Spinal cord (tissue), 10 donors: ENCODE measurements around the gene IYD. TPM values are rescaled to one million over a fixed set of nuclear protein-coding genes. Genes with fewer than 3 reads are reported as not detected.
A peak's percentile ranks its signal among the peaks of the same experiment; 100 is the strongest.

ENCODE experiments used
- DNase-seq, 6 donors: peaks; one replicate each; pipeline versions ENCODE4 v3.0.0 to v3.0.0-alpha.2; 2013 to 2015; ENCODE audit warnings: low spot score in 6 of 6, low read depth in 4 of 6
- H3K27ac ChIP-seq: one replicate; pipeline ENCODE4 v1.5.1; 2013; ENCODE audit warnings: low read depth, low read length, control low read depth
- H3K27me3 ChIP-seq: one replicate; pipeline ENCODE4 v1.6.1; 2013; ENCODE audit warnings: low read length; ENCODE audit not compliant: control insufficient read depth, insufficient read depth
- H3K36me3 ChIP-seq: one replicate; pipeline ENCODE4 v1.6.1; 2013; ENCODE audit warnings: low read length; ENCODE audit not compliant: control insufficient read depth, insufficient read depth
- H3K4me1 ChIP-seq: one replicate; pipeline ENCODE4 v1.6.1; 2013; ENCODE audit warnings: low read length; ENCODE audit not compliant: control insufficient read depth, insufficient read depth
- H3K4me3 ChIP-seq: one replicate; pipeline ENCODE4 v1.5.1; 2013; ENCODE audit warnings: low read depth, low read length, control low read depth
- H3K9me3 ChIP-seq: one replicate; pipeline ENCODE4 v1.6.1; 2013; ENCODE audit warnings: low read length; ENCODE audit not compliant: control insufficient read depth, insufficient read depth
- WGBS: methylation state at CpG from one replicate; pipeline ENCODE4 v1.1.5; 2013; ENCODE audit warnings: missing lambda C conversion rate; ENCODE audit not compliant: insufficient coverage; 5-methylcytosine and 5-hydroxymethylcytosine counted together
- polyA plus RNA-seq, 2 donors: library from polyadenylated mRNA; unstranded; fragments of 120-200 nt; gene quantifications; one replicate each; pipeline ENCODE4 v1.2.1, GENCODE V29; 2013; ENCODE audit not compliant: insufficient read length in 2 of 2
- total RNA-seq, 2 donors: library from RNA; depleted of rRNA in 1 of 2; stranded (reverse); fragments of 120-200 nt in 1 of 2; fragments of >200 nt in 1 of 2; gene quantifications; one replicate each; pipeline versions ENCODE4 v1.2.3 to v1.2.4, GENCODE V29; 2013 to 2014
- donor health status: healthy.

Gene IYD
- total and polyA plus RNA-seq, 4 donors = 0.06 to 0.17 TPM; not detected in 2

DNA sequence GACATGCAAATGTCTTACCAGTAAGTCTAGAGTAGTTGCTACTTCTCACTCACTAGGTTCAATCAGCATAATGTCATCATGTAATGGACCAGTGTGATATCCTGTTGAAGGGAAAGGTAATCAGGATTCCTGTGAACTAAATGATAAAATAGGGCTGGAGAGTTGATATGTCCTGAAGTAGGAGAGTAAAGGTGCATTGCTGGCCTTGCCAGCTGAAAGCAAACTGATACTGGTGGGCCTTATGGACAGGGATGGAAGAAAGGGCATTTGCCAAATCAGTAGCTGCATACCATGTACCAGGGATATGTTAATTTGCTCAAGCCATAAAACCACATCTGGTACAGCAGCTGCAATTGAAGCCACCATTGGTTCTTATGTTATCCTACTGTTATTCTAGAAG, 37.5 kb upstream of the IYD start:
- no peak for DNase-seq
- H3K27ac ChIP-seq = no peak overlapping the region
- no peaks in the 10 kb centered on the region for H3K27me3 ChIP-seq
- H3K36me3 ChIP-seq = no peaks in the 10 kb centered on the region
- no peaks in the 10 kb centered on the region for H3K9me3 ChIP-seq
- no peak overlapping the region for H3K4me3 ChIP-seq
- peaks cover 7% of the 10 kb centered on the region for H3K4me1 ChIP-seq

DNA sequence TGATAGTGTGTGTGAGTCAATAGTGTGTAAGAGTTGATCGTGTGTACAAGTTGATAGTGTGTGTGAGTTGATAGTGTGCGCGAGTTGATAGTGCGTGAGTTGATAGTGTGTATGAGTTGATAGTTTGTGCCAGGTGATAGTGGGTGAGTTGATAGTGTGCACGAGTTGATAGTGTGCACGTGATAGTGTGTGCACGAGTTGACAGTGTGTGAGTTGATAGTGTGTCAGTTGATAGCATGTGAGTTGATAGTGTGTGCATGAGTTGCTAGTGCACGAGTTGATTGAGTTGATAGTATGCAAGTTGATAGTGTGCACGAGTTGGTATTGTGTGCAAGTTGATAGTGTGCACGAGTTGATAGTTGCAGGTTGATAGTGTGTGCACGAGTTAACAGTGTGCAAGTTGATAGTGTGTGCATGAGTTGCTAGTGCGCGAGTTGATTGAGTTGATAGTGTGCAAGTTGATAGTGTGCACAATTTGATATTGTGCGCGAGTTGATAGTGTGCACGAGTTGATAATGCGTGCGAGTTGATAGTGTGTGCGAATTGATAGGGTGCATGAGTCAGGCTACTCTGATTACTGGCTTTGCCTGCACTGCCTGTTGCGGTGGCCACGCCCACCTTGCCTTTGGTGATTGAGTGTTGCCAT, 35.8 kb upstream of the IYD start:
- Histone ChIP-seq H3K9me3 (no peaks in the 10 kb centered on the region), H3K4me1 (no peaks in the 10 kb centered on the region), H3K27ac (no peak overlapping the region), H3K27me3 (no peaks in the 10 kb centered on the region), H3K4me3 (no peak overlapping the region), H3K36me3 (no peaks in the 10 kb centered on the region)
- no peak for DNase-seq
- 97% methylated on average over 21 of the region's 21 CpGs for WGBS

- WGBS = 100% methylated on average over 1 of the region's 2 CpGs
- H3K9me3 ChIP-seq = no peaks in the 10 kb centered on the region
- no peak for DNase-seq
- H3K36me3 ChIP-seq = no peaks in the 10 kb centered on the region
- H3K27me3 ChIP-seq = no peaks in the 10 kb centered on the region
- H3K4me1 ChIP-seq = no peaks in the 10 kb centered on the region
- no peak overlapping the region for H3K27ac ChIP-seq
- no peak overlapping the region for H3K4me3 ChIP-seq
Measured at GRCh38 chr6:150333585-150333941, 35.2 kb upstream of the IYD start.

GRCh38 chr6:150334790-150335783, 33.7 kb upstream of the IYD start:
- Histone ChIP-seq H3K27ac (no peak overlapping the region), H3K27me3 (no peaks in the 10 kb centered on the region), H3K4me1 (no peaks in the 10 kb centered on the region), H3K4me3 (no peak overlapping the region), H3K36me3 (no peaks in the 10 kb centered on the region), H3K9me3 (no peaks in the 10 kb centered on the region)
- WGBS = 63% methylated on average over 3 of the region's 7 CpGs
- peak in 5 of 6 donors; percentile 54 to 94 (median 62) for DNase-seq

DNA sequence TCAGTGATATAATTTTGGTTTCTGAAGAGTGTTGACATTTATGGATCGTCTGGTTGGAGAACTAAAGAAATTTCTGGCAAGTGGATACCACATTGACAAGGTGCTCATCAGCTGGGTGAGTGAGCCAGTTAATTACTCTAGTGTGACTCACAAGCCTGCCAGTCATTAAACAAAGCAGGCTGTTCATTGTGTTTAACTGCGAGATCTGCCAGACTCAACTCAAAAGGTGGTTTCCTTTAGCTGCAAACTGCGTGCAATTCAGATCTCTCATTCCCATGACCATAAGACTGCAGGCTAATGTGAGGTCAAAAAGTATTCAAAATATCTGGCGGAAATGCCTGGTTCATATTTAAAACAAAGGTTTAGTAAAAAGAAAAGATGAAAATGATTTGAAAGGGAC, 32.5 kb upstream of the IYD start:
- Histone ChIP-seq H3K36me3 (no peaks in the 10 kb centered on the region), H3K9me3 (no peaks in the 10 kb centered on the region), H3K27me3 (no peaks in the 10 kb centered on the region), H3K4me3 (no peak overlapping the region), H3K4me1 (no peaks in the 10 kb centered on the region), H3K27ac (no peak overlapping the region)
- DNase-seq = peak in 1 of 6 donors; percentile 26
- WGBS = 10% methylated on average over 2 of the region's 4 CpGs

DNA sequence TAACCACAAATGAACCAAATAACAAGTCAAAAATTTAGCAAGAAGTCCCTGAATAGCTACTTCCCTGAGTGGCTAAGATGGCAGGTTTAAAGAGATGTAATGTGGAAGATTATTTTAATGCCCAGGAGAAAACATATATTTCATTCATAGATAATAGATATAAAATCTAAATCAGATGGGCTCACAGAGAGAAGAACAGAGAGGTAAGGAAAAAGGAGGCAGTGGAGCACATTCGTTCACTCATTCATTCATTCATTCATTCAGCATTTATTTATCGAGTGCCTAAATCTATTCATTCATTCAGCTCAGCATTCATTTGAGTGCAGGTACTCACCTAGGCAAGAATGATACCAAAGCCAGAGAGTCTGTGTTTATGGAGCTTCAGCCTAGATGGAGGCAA, 32.1 kb upstream of the IYD start:
- no peak overlapping the region for H3K4me3 ChIP-seq
- no CpG with 5 or more reads among the region's 2 CpGs for WGBS
- H3K4me1 ChIP-seq = no peaks in the 10 kb centered on the region
- H3K9me3 ChIP-seq = no peaks in the 10 kb centered on the region
- no peaks in the 10 kb centered on the region for H3K36me3 ChIP-seq
- H3K27me3 ChIP-seq = no peaks in the 10 kb centered on the region
- no peak for DNase-seq
- no peak overlapping the region for H3K27ac ChIP-seq

DNA sequence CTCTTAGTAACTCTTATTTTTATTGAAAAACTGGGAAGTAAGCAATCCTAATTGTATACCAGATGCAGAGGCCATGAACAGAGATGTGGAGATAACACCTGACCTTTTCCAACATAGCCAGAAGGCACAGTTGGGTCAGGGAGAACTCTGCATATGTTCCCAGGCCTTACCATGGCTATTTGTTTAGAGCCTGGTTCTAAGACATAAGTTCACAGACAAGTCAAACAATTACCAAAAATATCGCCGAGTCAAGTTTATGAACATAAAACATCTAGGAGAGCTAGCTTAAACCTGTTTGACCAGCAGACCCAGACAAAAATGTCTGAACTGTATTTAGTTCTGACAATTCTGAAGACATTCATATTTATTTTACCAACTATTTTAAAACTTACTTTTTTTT, 26.7 kb upstream of the IYD start:
- WGBS = 100% methylated on average over 2 of the region's 2 CpGs
- no peak for DNase-seq
- H3K27ac ChIP-seq = no peak overlapping the region

GRCh38 chr6:150343434-150343833, 25.4 kb upstream of the IYD start:
- Histone ChIP-seq H3K4me3 (no peak overlapping the region), H3K36me3 (no peaks in the 10 kb centered on the region), H3K27me3 (no peaks in the 10 kb centered on the region), H3K27ac (no peak overlapping the region), H3K9me3 (no peaks in the 10 kb centered on the region), H3K4me1 (no peaks in the 10 kb centered on the region)
- no peak for DNase-seq

More for the DNA sequence above, 26.7 kb upstream of the IYD start:
- Histone ChIP-seq H3K4me3 (no peak overlapping the region), H3K27me3 (no peaks in the 10 kb centered on the region), H3K4me1 (no peaks in the 10 kb centered on the region), H3K9me3 (no peaks in the 10 kb centered on the region), H3K36me3 (no peaks in the 10 kb centered on the region)

GRCh38 chr6:150345781-150346180, 23.0 kb upstream of the IYD start:
- no peaks in the 10 kb centered on the region for H3K4me1 ChIP-seq
- WGBS = no CpG with 5 or more reads among the region's 3 CpGs
- H3K4me3 ChIP-seq = no peak overlapping the region
- no peak for DNase-seq
- no peaks in the 10 kb centered on the region for H3K27me3 ChIP-seq
- no peak overlapping the region for H3K27ac ChIP-seq
- H3K36me3 ChIP-seq = no peaks in the 10 kb centered on the region
- H3K9me3 ChIP-seq = no peaks in the 10 kb centered on the region

DNA sequence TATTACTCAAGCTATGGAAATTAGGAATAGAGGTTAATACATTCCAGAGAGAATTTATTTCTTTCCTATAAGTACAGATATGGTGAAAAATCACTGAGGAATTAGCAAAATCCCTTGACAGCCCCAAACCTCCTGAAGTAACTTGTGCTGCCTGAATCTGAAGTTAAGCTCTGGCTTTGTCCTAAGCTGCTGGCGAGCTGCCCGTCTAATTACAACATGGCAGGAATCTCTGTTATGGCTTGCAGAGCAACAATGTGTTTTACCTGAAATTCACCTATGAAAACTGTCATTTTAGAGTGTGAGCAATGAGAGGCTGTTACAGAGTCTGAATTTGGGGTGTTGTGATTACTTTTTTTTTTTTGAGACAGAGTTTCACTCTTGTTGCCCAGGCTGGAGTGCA, 22.5 kb upstream of the IYD start:
- Histone ChIP-seq H3K9me3 (no peaks in the 10 kb centered on the region), H3K4me3 (no peak overlapping the region), H3K27ac (no peak overlapping the region), H3K4me1 (no peaks in the 10 kb centered on the region), H3K36me3 (no peaks in the 10 kb centered on the region), H3K27me3 (no peaks in the 10 kb centered on the region)
- WGBS = 94% methylated on average over 2 of the region's 2 CpGs
- DNase-seq = peak in 1 of 6 donors; percentile 39
